Fibroblast of pulmonary artery (primary cell): ENCODE data around the gene GREB1L.

ENCODE experiments used
- DNase-seq: peaks from one replicate; pipeline ENCODE4 v3.0.0-alpha.2; 2010; ENCODE audit warnings: low read depth
- H3K4me3 ChIP-seq: replicated peaks from 2 replicates; pipeline ENCODE4 v1.5.1; 2011; ENCODE audit warnings: low read depth, mild to moderate bottlenecking, control low read depth, low read length, moderate library complexity
- CTCF ChIP-seq: IDR thresholded peaks from 2 replicates; pipeline ENCODE4 v1.5.1; 2011; ENCODE audit warnings: mild to moderate bottlenecking, control low read depth, low read length, inconsistent platforms; ENCODE audit errors: missing control alignments

The GREB1L gene

GRCh38 chr18:21284540-21284939, 42.5 kb downstream of the GREB1L start:
- no peak for DNase-seq
- H3K4me3 ChIP-seq = no peak overlapping the region
- no peak for TF ChIP-seq CTCF

DNA sequence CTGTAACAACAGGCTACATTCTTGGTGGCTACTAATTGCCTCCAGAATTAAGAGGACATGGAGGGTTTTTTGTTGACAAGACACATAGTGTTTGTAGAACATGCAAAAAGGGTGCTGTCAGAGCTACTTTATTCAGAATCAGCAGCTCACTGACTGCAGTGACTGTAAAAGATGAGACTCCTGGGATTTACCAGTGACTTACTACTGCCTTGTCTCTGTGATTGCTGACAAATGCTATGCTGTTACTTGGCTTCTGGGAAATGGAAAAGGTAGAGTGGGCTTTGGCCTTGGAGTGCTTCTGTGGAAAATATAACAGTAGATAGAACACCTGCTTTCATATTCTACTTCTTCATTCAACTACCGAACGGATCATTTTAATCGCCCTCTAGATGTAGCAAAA, 47.8 kb downstream of the GREB1L start:
- TF ChIP-seq CTCF = no peak

DNA sequence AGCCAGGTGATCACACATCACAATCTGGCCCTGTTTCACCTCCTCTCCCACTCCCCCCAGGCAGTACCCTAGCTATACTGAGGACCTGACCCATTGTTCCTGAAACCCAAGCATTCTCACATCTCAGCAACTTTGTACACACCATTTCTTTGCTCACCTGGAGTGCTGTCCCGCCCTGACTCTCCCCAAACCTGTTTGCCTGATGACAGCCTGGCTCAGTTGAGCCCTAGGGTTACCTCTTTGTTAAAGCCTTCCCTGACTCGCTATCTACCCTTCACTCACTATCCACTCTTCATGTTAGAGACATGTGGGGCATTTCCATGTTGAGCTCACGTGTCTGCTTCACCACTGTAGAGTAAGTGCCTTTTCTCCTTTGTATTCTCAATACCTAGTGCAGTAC, 49.1 kb downstream of the GREB1L start:
- no peak overlapping the region for H3K4me3 ChIP-seq
- no peak for DNase-seq
- TF ChIP-seq CTCF = no peak

More for the DNA sequence above, 47.8 kb downstream of the GREB1L start:
- H3K4me3 ChIP-seq = no peak overlapping the region
- DNase-seq = no peak

GRCh38 chr18:21293479-21293878, 51.4 kb downstream of the GREB1L start:
- H3K4me3 ChIP-seq = no peak overlapping the region
- TF ChIP-seq CTCF = no peak
- DNase-seq = no peak

- DNase-seq = no peak
- no peak overlapping the region for H3K4me3 ChIP-seq
- TF ChIP-seq CTCF = no peak
These were observed 53.1 kb downstream of the GREB1L start for GRCh38 chr18:21295101-21295500.

GRCh38 chr18:21296045-21296444, 54.0 kb downstream of the GREB1L start:
- DNase-seq = no peak
- TF ChIP-seq CTCF = no peak

GRCh38 chr18:21298351-21298750, 56.3 kb downstream of the GREB1L start:
- no peak overlapping the region for H3K4me3 ChIP-seq
- no peak for TF ChIP-seq CTCF
- peak; percentile 10 for DNase-seq

More at GRCh38 chr18:21296045-21296444, 54.0 kb downstream of the GREB1L start:
- no peak overlapping the region for H3K4me3 ChIP-seq
